HepG2 (cell line): Measurements from ENCODE around the gene KERA. TPM values are rescaled to one million over a fixed set of nuclear protein-coding genes. Genes with fewer than 3 reads are reported as not detected.
"Not testable (repeated sequence)": the region's sequence is repeated elsewhere in the genome, so short reads cannot be mapped to it uniquely, and the experiment has no call there.

Experiments used
- ATAC-seq: fragments of 200-7000 bp; cut with Tn5 transposase; 3 replicates; pipeline ENCODE4 v1.9.1; 2020; ENCODE audit warnings: mild to moderate bottlenecking, moderate library complexity
- BruUV-seq: library from RNA; stranded (reverse); fragments of 400-500 nt; replicated peaks from 2 replicates; lab custom pipeline; 2021; lab: Mats Ljungman, UMichigan
- CTCF ChIA-PET: fragments of 300-600 bp; formaldehyde crosslinking; extraction: SDS; loops from one replicate; lab custom pipeline; 2021; ENCODE audit warnings: low total read pairs, inconsistent platforms, low intra/inter-chr PET ratio; lab: Yijun Ruan, JAX
- POLR2A ChIA-PET: fragments of 350-600 bp; sonication (Branson Sonifier 250); formaldehyde crosslinking; loops from one replicate; lab custom pipeline; 2020; ENCODE audit warnings: antibody characterized with exemption, inconsistent platforms; lab: Yijun Ruan, JAX
- DNase-seq: peaks from one replicate; pipeline ENCODE4 v3.0.0-alpha.2; 2015; ENCODE audit warnings: low spot score
- FAIRE-seq: peaks from 3 replicates; lab custom pipeline; 2011; peaks lifted over from hg19 to GRCh38; lab: Jason Lieb, UNC
- H2AFZ ChIP-seq: one replicate; pipeline ENCODE4 v1.6.1; 2011; ENCODE audit warnings: low read length, inconsistent platforms
- H3K27ac ChIP-seq: fragments of 300-600 bp; 3 replicates; pipeline ENCODE4 v1.8.0; 2011; ENCODE audit warnings: mixed run types, mild to moderate bottlenecking, mixed read lengths, low read length, inconsistent platforms; ENCODE audit not compliant: insufficient read depth; ENCODE audit errors: extremely low read length
- H3K27me3 ChIP-seq, 2 experiments: fragments of 200-600 bp in 1 of 2; 2 replicates in 1 of 2; 3 replicates in 1 of 2; pipeline versions ENCODE4 v1.6.0 to v1.8.0; 2011; ENCODE audit warnings: low read length in 2 of 2, mild to moderate bottlenecking in 2 of 2, moderate library complexity in 2 of 2, inconsistent platforms in 1 of 2; ENCODE audit not compliant: insufficient read depth in 2 of 2, control insufficient read depth in 1 of 2
- H3K36me3 ChIP-seq, 2 experiments: fragments of 200-600 bp in 1 of 2; replicated peaks in 1 of 2; 2 replicates in 1 of 2; 3 replicates in 1 of 2; pipeline versions ENCODE4 v1.5.1 to v1.8.0; 2011; ENCODE audit warnings: low read length in 2 of 2, inconsistent platforms in 1 of 2; ENCODE audit not compliant: insufficient read depth in 2 of 2, control insufficient read depth in 1 of 2
- H3K4me1 ChIP-seq: 2 replicates; pipeline ENCODE4 v1.5.1; 2012; ENCODE audit warnings: low read length, inconsistent platforms; ENCODE audit not compliant: insufficient read depth
- H3K4me2 ChIP-seq: 2 replicates; pipeline ENCODE4 v1.6.0; 2011; ENCODE audit warnings: low read depth, low read length, inconsistent platforms
- H3K4me3 ChIP-seq, 3 experiments: fragments of 200-600 bp in 1 of 3; sonication (generic), shearing (Covaris generic) in 1 of 3; replicated peaks in 1 of 3; 2 replicates each; pipeline ENCODE4 v1.5.1; 2011 to 2016; ENCODE audit warnings: low read length in 3 of 3, inconsistent platforms in 2 of 3, low read depth in 2 of 3, mild to moderate bottlenecking in 2 of 3, control low read depth in 1 of 3, mixed read lengths in 1 of 3; ENCODE audit not compliant: insufficient read depth in 1 of 3
- H3K79me2 ChIP-seq: one replicate; pipeline ENCODE4 v1.6.1; 2011; ENCODE audit warnings: low read length, inconsistent platforms; ENCODE audit not compliant: insufficient read depth
- H3K9ac ChIP-seq: 2 replicates; pipeline ENCODE4 v1.6.0; 2011; ENCODE audit warnings: mild to moderate bottlenecking, low read depth, low read length, inconsistent platforms; ENCODE audit not compliant: insufficient read depth
- H3K9me3 ChIP-seq: 2 replicates; pipeline ENCODE4 v1.5.1; 2012; ENCODE audit warnings: mild to moderate bottlenecking, low read length
- H4K20me1 ChIP-seq: 2 replicates; pipeline ENCODE4 v1.6.0; 2011; ENCODE audit warnings: inconsistent platforms, mild to moderate bottlenecking, low read length, moderate library complexity; ENCODE audit not compliant: insufficient read depth
- TCF7 ChIP-seq: sonication (generic); IDR thresholded peaks from 2 replicates; pipeline ENCODE4 v1.6.1; 2016; ENCODE audit warnings: antibody characterized with exemption, low read depth
- ZNF441 ChIP-seq: sonication (generic); formaldehyde crosslinking; IDR thresholded peaks from 2 replicates; pipeline ENCODE4 v1.7.0; 2021; ENCODE audit warnings: missing genetic modification reagents, borderline replicate concordance
- ZNF775 ChIP-seq: sonication (generic); formaldehyde crosslinking; IDR thresholded peaks from 2 replicates; pipeline ENCODE4 v1.4.0; 2020; ENCODE audit warnings: missing genetic modification reagents, mild to moderate bottlenecking, moderate library complexity, borderline replicate concordance
- WGBS: methylation state at CpG from one replicate; pipeline ENCODE4 v1.1.6; 2017; ENCODE audit warnings: low lambda C conversion rate; 5-methylcytosine and 5-hydroxymethylcytosine counted together
- in situ Hi-C: cut with HindIII; loops from 2 replicates; pipeline ENCODE4 v1.10.0; 2017; ENCODE audit warnings: low pct_unique_long_range_greater_than_20kb; ENCODE audit not compliant: extremely low pct_ligation_motif_present
- intact Hi-C: fragments of 100-400 bp; cut with micrococcal nuclease; formaldehyde crosslinking; loops from one replicate; pipeline ENCODE4 v1.10.0; 2022; ENCODE audit not compliant: unreplicated experiment
- polyA plus RNA-seq, 8 experiments: library from polyadenylated mRNA; depleted of rRNA in 3 of 8; stranded (reverse) in 7 of 8; unstranded in 1 of 8; fragments of >200 nt; fragmentation: Illumina TruSeq in 4 of 8; extraction: Trizol in 4 of 8; gene quantifications; 2 replicates each; pipeline versions ENCODE4 v1.2.1 to v1.2.3, GENCODE V29; 2011 to 2016; ENCODE audit warnings: low read depth in 4 of 8, missing spikeins in 1 of 8, mixed read lengths in 1 of 8; ENCODE audit not compliant: insufficient read depth in 1 of 8
- total RNA-seq, 5 experiments: library from RNA; depleted of rRNA; stranded (reverse); fragments of >200 nt; fragmentation: Illumina TruSeq; extraction: Trizol; gene quantifications; 2 replicates each; pipeline ENCODE4 v1.2.3, GENCODE V29; 2016; ENCODE audit warnings: low read depth in 1 of 5
- TF ChIP-seq, protein P1 (sequence below): IDR thresholded peaks from 2 replicates; pipeline ENCODE4 v1.6.1; 2016; ENCODE audit warnings: mild to moderate bottlenecking, missing biosample characterization, missing genetic modification reagents

Gene KERA
- total and polyA plus RNA-seq, 2 of the 13 experiments (the other 11 are each of a cell fraction or from before 2014, with no cell fraction given): not detected

- H3K9ac ChIP-seq, H3K4me2 ChIP-seq, H3K79me2 ChIP-seq, H3K27ac ChIP-seq, H3K27me3 ChIP-seq, in situ Hi-C loops, H3K36me3 ChIP-seq, H4K20me1 ChIP-seq, CTCF ChIA-PET, intact Hi-C loops, BruUV-seq, ATAC-seq, DNase-seq, H2AFZ ChIP-seq, FAIRE-seq, H3K4me3 ChIP-seq, POLR2A ChIA-PET, H3K4me1 ChIP-seq: not testable (repeated sequence)
- peaks cover 74% of the 10 kb centered on the region for H3K9me3 ChIP-seq
- WGBS: 0% methylated on average over 2 of the region's 2 CpGs
Observed at GRCh38 chr12:91089953-91090352, 32.1 kb upstream of the KERA start.

DNA sequence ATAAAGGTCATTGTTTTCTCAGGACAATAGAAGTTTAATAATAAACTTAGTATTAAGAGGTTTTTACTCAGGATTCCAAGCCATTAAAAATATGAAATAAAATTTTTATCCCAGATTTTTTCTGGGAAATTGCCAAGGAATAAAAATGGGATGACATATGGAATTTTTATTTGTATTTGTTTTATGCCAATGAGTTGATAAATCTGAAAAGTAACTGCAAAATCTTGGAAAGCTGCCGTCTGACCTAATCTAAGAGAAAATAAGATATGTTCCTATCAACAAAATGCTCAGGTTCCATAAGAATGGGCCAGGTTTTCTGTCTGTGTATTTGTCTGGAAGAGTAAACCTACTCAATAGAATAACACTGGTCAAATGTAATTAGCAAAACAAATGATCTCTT is 22.2 kb upstream of the KERA start:
- no peaks in the 10 kb centered on the region for H3K4me1 ChIP-seq
- no peak overlapping the region for H2AFZ ChIP-seq
- H3K27ac ChIP-seq: no peak overlapping the region
- H3K36me3 ChIP-seq: no peaks in the 10 kb centered on the region
- no peak overlapping the region for H3K9ac ChIP-seq
- FAIRE-seq (no peak), ATAC-seq (no peak), DNase-seq (no peak)
- TF ChIP-seq ZNF775 (CRISPR knock-in tag): no peak
- no peak for TF ChIP-seq TCF7
- TF ChIP-seq, protein P1, sequence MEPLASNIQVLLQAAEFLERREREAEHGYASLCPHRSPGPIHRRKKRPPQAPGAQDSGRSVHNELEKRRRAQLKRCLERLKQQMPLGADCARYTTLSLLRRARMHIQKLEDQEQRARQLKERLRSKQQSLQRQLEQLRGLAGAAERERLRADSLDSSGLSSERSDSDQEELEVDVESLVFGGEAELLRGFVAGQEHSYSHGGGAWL (CRISPR knock-in tag): no peak
- no peak for TF ChIP-seq ZNF441 (CRISPR knock-in tag)
- in situ Hi-C loops: no loop called here
- no peaks in the 10 kb centered on the region for H3K9me3 ChIP-seq
- H3K79me2 ChIP-seq: no peaks in the 10 kb centered on the region
- no peaks in the 10 kb centered on the region for H4K20me1 ChIP-seq
- no peaks in the 10 kb centered on the region for H3K27me3 ChIP-seq
- ChIA-PET CTCF (no interaction called here), POLR2A (no interaction called here)
- BruUV-seq: no TSS peak
- H3K4me3 ChIP-seq: no peak overlapping the region
- 2% methylated on average over 1 of the region's 1 CpG for WGBS
- intact Hi-C loops: no loop called here
- H3K4me2 ChIP-seq: no peak overlapping the region
